Ammon's horn (tissue), 1 donor: Measurements from ENCODE around the gene FRMD3.
"Not testable (repeated sequence)": the region's sequence is repeated elsewhere in the genome, so short reads cannot be mapped to it uniquely, and the experiment has no call there.

ENCODE experiments used
- DNase-seq: peaks from one replicate; pipeline ENCODE4 v3.0.0-alpha.2; 2016; ENCODE audit warnings: low spot score

FRMD3 gene

DNA sequence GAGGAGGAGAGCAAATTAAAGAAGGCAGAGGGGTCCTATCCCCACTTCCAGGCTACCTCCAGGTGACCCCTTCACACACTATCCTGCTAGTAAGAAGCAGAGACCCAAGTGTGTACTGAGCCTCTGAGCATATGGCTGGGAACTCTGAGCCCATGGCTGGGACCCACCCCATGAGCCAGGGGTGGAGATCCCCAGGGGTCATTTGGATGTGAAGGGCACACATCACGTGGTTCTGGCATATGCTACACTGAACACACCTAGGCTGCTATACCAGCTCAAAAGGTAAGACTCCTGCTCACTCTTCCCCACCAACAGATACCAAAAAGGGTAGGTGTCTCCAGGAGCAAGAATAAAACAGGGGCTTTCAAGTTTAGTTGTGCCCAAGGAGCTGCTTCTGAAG, 149.9 kb downstream of the FRMD3 start:
- no peak for DNase-seq

DNA sequence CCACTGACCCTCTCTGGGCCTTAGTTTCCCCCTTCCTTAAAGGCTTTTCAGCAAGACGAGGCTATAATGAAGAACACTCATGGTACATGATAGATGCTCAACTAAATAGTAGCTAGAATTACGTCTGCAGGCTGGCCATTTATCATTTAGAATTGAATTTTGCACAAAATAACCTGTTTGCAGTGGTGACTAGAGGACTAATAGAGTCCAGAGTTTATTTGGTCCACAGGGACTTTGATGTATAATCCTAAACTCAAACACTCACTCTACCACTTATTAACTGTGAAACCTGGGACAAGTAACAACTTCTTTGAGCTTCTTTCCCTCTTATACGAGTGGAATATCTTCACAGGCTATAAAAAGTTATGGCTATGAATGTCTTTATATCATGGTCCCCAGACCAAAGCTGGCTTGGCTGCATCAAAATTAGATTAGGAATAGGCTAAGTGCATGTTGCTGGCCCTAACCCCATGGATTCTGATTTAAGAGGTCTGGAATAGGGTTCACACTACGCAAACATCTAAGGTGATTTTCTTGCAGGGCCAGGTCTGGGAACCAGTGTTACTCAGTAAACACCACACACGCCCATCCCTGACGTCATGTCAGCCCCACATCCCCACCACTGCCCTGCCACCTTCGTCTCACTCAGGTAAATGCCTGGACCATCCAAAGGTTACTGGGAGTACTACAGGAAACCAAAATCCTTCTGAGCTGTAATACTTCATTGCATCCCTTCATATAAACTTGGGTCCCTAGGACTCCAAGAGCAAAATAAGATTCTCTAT, 150.6 kb downstream of the FRMD3 start:
- DNase-seq: no peak

DNA sequence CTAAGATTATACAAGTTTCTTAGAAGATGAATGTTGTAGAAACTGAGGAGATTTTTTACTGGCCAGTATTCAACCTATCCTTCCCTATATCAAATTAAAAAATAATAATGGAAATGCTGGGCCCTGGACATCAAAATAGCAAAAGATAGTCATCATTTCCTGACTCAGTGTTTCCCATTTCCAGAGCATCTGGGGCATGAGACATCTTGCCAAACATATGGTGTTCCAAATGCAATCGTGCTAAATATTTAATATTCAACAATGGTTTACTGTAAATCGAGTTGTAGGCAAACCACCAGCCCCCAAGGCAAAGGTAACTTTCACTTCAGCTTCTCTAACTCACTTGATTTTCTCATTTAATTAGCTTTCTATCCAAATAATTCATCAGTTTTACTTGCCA, 152.9 kb downstream of the FRMD3 start:
- DNase-seq: peak; percentile 11

DNA sequence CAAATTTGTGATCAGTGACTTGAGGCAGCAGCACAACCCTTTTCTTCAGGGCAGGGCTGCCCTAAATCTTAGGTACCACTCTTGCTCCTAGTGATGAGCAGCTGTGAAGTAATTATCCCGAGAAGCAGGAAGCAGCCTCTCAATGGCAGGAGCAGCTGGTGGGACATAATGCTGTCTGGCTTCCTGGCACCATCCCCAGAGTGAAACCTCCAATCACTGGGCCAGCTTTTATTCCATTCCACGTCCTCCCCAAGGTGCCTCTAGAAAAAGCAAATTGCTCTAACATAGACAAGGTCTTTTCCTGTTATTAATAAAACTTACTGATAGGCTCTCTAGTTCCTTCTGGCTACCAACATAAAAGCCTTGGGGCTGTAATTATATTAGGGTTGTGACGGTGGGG, 154.0 kb downstream of the FRMD3 start:
- peak; percentile 9 for DNase-seq

- no peak for DNase-seq
These were observed 155.2 kb downstream of the FRMD3 start for GRCh38 chr9:83383034-83383433.

DNA sequence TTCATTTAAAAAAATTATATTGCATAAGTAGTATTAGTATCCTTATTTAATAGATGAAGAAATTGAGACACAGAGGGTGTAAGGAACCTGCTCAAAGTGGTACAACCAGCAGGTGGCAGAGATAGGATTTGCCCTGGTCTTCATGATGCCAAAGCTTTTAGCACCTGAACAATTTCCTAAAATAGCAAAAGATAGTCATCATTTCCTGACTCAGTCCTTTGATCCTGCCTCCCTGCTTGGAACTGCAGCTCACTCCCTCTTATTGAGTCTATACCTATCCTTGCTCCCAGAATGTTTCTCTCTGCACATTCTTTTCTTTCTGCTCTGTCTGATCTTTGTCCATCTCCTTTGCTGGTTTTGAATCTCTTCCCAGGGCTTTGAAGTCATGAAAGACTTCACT, 155.8 kb downstream of the FRMD3 start:
- DNase-seq: no peak

GRCh38 chr9:83379045-83379444, 159.2 kb downstream of the FRMD3 start:
- DNase-seq: no peak

DNA sequence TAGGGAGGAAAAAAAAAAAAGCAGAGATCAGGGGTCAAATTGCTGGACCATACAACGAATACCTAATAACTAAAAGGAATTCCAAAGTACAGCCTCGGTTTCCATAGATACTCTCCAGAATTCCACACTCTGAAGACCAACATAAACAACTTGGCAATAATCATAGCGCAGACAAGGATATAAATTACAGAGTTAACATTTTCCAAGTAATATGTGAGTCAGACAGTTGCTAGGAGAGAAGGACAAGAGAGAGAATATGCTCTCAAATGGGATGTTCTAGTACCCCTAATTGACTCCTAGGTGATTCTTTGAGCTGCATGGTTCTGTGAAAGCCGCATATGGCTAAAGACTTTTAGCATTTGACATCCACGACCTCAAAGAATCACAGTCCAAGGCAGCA, 165.2 kb downstream of the FRMD3 start:
- DNase-seq: no peak

- no peak for DNase-seq
These were observed 170.9 kb downstream of the FRMD3 start for GRCh38 chr9:83367326-83367725.

DNA sequence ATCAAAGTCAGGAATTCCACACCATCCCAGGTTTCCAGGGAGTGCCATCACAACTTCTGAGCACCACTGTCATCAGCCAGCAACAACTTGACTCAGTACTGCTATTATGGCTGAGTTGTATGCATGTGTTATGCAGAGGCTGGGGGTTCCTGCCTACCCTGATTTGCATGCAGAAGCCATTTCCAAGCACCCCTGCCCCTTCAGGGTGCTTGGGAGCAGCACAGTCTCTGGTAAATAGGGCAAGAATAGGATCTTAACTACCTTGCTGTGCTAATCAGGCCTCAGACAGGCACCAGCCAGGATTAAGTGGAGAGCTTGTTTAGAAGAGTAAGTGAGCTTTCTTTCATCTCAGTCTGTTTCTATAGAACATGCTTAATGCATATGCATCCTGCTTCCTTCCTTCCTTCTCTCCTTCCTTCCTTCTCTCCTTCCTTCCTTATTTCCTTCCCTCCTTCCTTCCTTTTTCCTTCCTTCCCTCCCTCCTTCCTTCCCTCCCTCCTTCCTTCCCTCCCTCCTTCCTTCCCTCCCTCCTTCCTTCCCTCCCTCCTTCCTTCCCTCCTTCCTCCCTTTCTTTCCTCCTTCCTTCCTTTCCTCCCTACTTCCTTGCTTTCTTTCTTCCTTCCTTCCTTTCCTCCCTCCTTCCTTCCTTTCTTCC, 175.7 kb downstream of the FRMD3 start:
- DNase-seq: no peak

GRCh38 chr9:83359039-83359438, 179.2 kb downstream of the FRMD3 start:
- peak; percentile 17 for DNase-seq

DNA sequence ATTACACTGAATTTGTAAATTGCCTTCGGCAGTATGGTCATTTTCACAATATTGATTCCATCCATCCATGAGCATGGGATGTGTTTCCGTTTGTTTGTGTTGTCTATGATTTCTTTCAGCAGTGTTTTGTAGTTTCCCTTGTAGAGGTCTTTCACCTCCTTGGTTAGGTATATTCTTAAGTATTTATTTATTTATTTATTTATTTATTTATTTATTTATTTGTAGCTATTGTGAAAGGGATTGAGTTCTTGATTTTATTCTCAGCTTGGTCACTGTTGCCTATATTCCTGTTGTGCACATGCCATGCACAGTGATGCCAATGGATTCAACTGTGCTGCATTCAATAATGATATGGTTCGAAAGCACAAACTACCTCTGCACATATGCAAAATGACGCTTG, 179.7 kb downstream of the FRMD3 start:
- not testable (repeated sequence) for DNase-seq

DNA sequence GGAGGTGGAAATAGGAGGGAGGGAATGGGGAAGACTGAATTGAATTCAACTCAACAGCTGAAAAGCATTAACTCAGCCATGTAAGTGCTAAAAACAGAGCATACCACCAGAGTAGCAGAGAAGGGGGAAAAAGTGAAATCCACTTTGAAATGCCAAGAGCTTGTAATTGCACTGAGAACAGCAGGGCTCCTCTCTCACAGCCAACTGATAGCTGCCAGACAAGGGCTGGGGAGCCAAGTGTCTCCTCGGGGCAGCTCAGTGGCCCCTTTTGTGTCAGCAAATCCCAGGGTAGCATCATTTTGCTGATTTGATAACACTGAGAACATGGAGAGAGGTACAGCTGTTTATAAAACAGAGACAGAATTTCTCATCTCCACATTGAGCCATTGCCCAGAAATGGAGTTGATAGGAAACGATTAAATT, 182.5 kb downstream of the FRMD3 start:
- DNase-seq: no peak

DNA sequence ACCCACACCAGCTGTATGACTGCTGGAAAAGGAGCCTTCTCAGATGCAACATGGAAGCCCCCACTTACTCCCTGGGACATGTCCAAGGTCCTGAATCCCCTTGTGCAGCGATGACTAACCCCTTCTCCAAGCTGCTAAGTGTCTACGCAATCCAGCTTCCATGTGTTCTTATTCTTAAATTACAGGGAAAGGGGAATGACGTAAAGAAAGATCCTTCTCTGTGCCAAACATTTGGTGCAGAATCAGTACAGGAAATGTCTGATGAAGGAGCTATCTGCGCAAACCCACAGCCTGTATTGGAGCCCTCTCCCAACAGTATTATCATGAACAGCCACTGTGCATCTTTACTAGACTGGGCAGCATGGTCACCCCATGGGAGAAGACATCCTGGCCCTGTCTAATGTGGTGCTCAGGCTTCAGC, 183.2 kb downstream of the FRMD3 start:
- DNase-seq: no peak

DNA sequence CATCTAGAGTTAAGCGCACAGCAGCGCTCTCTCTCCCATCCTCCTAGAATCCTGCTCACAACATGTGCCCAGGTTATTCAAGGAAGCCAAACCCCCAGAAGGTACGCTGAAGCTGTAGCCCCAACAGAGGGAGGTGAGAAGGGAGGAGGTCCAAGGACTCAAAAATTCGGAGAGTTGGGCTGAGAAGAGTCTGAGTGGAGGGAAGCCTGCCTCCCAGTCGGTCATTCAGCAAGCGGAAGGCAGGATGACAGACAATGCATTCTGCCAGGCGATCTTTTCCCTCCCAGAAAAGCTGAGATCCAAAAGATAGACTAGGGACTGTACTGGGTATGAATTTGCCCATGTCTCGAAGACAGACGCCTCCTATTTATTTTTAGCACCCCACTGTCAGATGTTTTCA, 189.2 kb downstream of the FRMD3 start:
- no peak for DNase-seq

DNA sequence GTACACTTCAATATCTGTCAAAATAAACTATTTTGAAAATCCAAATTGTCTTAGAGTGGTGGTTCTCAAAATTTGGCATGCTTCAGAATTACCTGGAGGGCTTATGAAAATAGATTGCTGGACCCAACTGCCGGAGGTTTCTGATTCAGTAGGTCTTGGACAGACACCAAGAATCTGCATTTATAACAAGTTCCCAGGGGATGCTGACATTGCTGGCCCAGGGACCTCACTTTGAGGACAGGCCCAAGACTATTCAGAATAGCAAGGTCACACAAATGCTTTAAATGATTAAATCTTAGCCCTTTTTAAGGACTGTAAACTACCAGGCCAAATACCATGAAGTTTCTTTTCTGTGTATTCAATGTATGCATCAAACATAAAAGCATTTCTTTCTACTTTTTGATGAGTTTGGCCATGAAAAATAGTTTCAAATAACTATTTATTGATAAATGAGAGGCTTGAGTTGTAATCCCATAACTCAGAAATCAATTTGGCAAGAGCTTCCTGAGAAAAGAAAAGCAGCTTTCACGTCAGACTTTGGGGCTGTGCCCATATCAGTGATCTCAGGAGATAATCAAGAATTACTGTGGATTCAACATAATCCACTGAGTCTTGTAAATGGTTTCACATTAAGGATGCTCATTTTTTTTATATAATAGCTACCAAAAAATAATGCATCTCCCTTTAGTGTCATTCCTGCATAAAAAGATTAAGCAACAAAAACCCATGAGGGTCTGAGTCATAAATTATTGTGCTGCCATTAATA, 191.4 kb downstream of the FRMD3 start:
- no peak for DNase-seq

GRCh38 chr9:83343366-83343999, 194.7 kb downstream of the FRMD3 start:
- no peak for DNase-seq

DNA sequence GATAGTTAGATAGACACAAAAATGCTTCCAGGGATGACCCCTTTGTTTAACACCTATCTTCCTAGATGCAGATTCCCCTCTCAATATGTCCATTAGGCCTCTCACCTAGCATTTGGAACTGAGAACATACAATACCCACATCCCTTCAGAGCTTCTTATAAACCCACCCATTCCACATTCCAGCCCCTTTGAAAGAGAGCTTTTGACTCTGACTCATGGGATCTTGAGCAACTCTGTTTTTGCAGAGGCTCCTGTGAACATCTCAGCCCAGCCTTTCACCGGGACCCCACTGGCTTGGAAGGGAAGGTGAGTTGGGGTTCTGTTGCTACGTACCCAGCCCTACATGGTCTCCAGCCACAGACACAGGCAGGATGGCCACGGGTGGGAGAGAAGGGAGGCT, 195.5 kb downstream of the FRMD3 start:
- no peak for DNase-seq

DNA sequence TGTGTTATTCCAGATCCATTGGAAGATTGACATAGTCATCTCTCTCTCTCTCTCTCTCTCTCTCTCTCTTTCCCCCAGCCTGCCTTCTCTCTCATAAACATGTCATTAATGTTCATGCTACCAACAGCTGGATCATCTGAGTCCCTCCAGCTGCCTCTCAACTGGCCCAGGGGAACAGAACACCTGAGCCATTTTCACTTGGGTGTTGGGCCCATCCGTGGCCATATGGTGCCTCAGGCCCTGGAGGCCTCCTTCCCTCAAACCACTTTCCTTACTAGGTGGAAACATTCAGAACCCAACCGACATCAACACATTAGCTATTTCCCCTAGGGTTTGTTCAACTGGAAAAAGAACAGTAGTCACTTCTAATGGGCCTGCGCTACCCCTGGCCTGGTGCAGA, 196.2 kb downstream of the FRMD3 start:
- DNase-seq: no peak

DNA sequence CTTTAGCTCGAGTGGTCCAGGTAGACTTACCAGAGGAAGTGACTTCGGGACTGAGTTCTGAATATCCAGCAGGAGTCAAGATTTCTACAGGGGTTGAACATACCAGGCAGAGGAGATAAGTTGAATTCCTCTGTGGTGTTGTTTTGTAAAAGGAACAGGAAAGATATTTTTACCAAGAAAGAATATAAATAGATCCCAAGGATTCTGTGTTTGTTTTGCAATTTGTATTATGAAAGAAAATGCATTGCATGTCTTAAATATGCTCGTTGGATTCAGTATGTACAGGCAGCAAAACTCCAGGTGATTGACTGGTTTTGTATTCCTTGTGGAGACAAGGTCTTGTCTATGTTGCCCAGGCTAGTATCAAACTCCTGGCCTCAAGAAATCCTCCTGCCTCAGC, 197.8 kb downstream of the FRMD3 start:
- no peak for DNase-seq

DNA sequence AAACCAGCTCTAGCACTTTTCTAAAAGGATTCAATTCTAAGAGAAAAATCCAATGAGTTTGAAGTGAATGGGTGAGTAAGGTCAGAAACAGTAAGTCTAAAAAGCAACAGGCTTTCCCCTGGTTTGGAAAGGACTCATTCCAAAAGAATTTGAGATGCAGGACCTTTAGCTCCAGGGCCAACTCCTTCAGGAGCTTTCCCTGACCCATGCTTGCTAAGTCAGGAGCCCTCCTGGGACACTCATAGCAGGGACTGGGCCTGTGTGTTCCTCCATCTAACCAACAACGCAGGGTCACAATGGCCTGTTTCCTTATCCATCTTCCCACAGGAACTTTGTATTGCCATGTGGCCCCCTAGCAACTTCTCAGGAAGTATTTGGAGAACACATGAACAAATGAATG, 198.8 kb downstream of the FRMD3 start:
- no peak for DNase-seq

DNA sequence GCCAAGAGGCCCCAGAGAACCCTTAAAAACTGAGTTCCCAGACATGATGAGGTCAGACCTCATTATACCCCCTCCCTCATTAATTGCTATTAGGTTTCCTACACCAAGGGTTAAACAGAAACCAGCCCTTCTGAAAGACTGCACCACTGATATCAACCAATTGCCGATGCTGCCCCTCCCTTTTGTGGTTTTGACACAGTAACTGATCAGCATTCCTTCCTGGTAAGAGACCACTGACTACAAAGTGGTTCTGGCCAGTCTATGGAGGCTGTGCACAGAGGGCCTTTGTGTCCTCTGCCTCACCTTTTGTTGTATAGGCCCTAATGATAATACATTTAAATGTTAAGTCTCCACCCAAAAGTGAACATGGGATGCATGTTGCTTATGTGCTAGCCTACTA, 201.5 kb downstream of the FRMD3 start:
- no peak for DNase-seq

GRCh38 chr9:83334320-83334719, 203.9 kb downstream of the FRMD3 start:
- peak; percentile 80 for DNase-seq
